OCI-LY3 (cell line): ENCODE data around the gene RTBDN.

Source experiments
- H2AFZ ChIP-seq: fragments of 200-600, 300-600 bp; shearing (Covaris generic); 2 replicates; pipeline ENCODE4 v1.6.0; 2014; ENCODE audit warnings: antibody characterized with exemption, low read depth, low read length
- H3K27ac ChIP-seq: fragments of 200-600, 300-600 bp; sonication (generic); 2 replicates; pipeline ENCODE4 v1.5.1; 2014; ENCODE audit warnings: mild to moderate bottlenecking, low read length, moderate library complexity, mixed read lengths
- H3K27me3 ChIP-seq: fragments of 200-600, 300-600 bp; sonication (generic); 2 replicates; pipeline ENCODE4 v1.6.1; 2014; ENCODE audit warnings: low read depth, low read length, mixed read lengths
- H3K36me3 ChIP-seq: fragments of 200-600, 300-600 bp; sonication (generic); replicated peaks from 2 replicates; pipeline ENCODE3; 2014; ENCODE audit warnings: low read depth, low read length, mixed read lengths
- H3K4me1 ChIP-seq: fragments of 300-600, 200-600 bp; sonication (generic); 2 replicates; pipeline ENCODE4 v1.6.1; 2014; ENCODE audit warnings: low read length, mixed read lengths
- H3K4me2 ChIP-seq: fragments of 200-600, 300-600 bp; sonication (generic); 2 replicates; pipeline ENCODE4 v1.6.1; 2014; ENCODE audit warnings: low read length, mixed read lengths
- H3K4me3 ChIP-seq: fragments of 300-600, 200-600 bp; sonication (generic); 2 replicates; pipeline ENCODE4 v1.5.1; 2014; ENCODE audit warnings: antibody characterized with exemption, mild to moderate bottlenecking, low read length, moderate library complexity
- H3K79me2 ChIP-seq: fragments of 300-600, 200-600 bp; shearing (Covaris generic); 2 replicates; pipeline ENCODE4 v1.6.1; 2014; ENCODE audit warnings: mild to moderate bottlenecking, low read length, mixed read lengths
- H3K9ac ChIP-seq: fragments of 300-600, 200-600 bp; shearing (Covaris generic); 2 replicates; pipeline ENCODE4 v1.6.0; 2014; ENCODE audit warnings: mild to moderate bottlenecking, low read length, moderate library complexity
- H3K9me3 ChIP-seq: fragments of 200-600, 300-600 bp; shearing (Covaris generic); 2 replicates; pipeline ENCODE4 v1.6.1; 2014; ENCODE audit warnings: low read length, mixed read lengths; ENCODE audit not compliant: insufficient read depth
- H4K20me1 ChIP-seq: fragments of 200-600, 300-600 bp; sonication (generic); 2 replicates; pipeline ENCODE4 v1.6.1; 2016; ENCODE audit warnings: low read length, mixed read lengths; ENCODE audit not compliant: insufficient read depth
- EZH2phosphoT487 ChIP-seq: fragments of 200-600 bp; shearing (Covaris generic); IDR thresholded peaks from 2 replicates; pipeline ENCODE4 v1.6.1; 2018; ENCODE audit warnings: antibody characterized with exemption, mixed run types, low read depth
- TF ChIP-seq, protein P1 (sequence below): fragments of 200-600, 300-600 bp; sonication (generic); IDR thresholded peaks from 2 replicates; pipeline ENCODE4 v1.5.1; 2014; ENCODE audit warnings: antibody characterized with exemption, low read length, low read depth

The RTBDN gene

DNA sequence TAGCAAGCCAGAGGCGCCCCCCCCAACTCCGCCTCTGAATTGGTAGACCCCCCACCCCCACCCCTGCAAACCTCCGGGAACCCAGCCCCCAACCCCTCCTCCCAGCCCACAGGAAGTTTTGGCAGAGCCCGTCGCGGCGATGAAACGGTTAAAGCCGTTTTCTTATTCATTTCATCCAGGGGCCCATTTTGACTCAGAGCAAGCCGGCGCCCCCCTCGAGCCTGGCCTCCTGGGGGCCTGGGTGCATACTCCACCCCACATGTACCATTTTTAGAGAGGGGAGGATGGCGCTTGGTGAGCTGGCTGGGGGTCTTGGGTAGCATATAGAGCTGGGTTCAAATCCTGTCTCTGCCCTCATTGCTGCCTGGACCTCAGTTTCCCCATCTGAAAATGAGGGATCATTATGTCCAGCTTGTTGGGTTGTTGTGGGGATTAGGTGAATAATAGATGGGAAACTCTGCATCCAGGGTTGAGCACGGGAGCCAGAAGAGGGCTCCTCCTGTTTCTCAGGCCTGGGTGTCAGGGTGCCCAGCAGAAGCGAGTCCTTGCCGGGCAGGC is 51.0 kb downstream of the RTBDN start:
- no peaks in the 10 kb centered on the region for H3K27me3 ChIP-seq
- H3K27ac ChIP-seq: peak overlapping the region; percentile 93
- H3K4me2 ChIP-seq: peak overlapping the region; percentile 99
- H3K4me1 ChIP-seq: peaks cover 81% of the 10 kb centered on the region
- no peak overlapping the region for H2AFZ ChIP-seq
- H3K9me3 ChIP-seq: no peaks in the 10 kb centered on the region
- TF ChIP-seq, protein P1, sequence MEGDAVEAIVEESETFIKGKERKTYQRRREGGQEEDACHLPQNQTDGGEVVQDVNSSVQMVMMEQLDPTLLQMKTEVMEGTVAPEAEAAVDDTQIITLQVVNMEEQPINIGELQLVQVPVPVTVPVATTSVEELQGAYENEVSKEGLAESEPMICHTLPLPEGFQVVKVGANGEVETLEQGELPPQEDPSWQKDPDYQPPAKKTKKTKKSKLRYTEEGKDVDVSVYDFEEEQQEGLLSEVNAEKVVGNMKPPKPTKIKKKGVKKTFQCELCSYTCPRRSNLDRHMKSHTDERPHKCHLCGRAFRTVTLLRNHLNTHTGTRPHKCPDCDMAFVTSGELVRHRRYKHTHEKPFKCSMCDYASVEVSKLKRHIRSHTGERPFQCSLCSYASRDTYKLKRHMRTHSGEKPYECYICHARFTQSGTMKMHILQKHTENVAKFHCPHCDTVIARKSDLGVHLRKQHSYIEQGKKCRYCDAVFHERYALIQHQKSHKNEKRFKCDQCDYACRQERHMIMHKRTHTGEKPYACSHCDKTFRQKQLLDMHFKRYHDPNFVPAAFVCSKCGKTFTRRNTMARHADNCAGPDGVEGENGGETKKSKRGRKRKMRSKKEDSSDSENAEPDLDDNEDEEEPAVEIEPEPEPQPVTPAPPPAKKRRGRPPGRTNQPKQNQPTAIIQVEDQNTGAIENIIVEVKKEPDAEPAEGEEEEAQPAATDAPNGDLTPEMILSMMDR: no peak
- TF ChIP-seq EZH2phosphoT487: no peak
- peaks cover 11% of the 10 kb centered on the region; the same call in 1 of the 2 replicates for H3K79me2 ChIP-seq
- no peaks in the 10 kb centered on the region for H4K20me1 ChIP-seq
- H3K4me3 ChIP-seq: peak overlapping the region; percentile 79
- H3K36me3 ChIP-seq: no peaks in the 10 kb centered on the region
- peak overlapping the region; percentile 85 for H3K9ac ChIP-seq

GRCh38 chr19:12782424-12783290 is 51.7 kb downstream of the RTBDN start:
- Histone ChIP-seq H3K4me2 (peak overlapping the region; percentile 99), H3K27ac (peak overlapping the region; percentile 93), H3K36me3 (no peaks in the 10 kb centered on the region), H3K79me2 (peaks cover 14% of the 10 kb centered on the region; the same call in 1 of the 2 replicates), H2AFZ (peak overlapping the region; percentile 43; the same call in 1 of the 2 replicates), H3K4me3 (peak overlapping the region; percentile 79), H4K20me1 (no peaks in the 10 kb centered on the region), H3K9ac (peak overlapping the region; percentile 85), H3K9me3 (no peaks in the 10 kb centered on the region), H3K27me3 (no peaks in the 10 kb centered on the region), H3K4me1 (peaks cover 74% of the 10 kb centered on the region)
- TF ChIP-seq, protein P1: peak; percentile 32
- TF ChIP-seq EZH2phosphoT487: no peak

DNA sequence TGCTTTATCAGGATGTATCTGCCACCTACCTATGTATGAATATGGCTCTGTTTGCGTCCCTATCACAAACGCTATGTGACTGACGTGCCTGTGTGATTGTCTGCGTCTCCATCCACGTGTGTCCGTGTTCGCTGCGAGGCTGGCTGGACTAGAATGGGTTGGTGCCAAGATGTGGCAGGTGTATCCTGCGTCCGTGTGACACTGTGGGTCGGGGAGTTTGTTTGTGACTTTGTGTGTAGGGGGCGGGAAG is 52.3 kb downstream of the RTBDN start:
- Histone ChIP-seq H3K4me1 (peaks cover 72% of the 10 kb centered on the region), H3K27ac (peak overlapping the region; percentile 93), H3K4me3 (peak overlapping the region; percentile 79), H3K27me3 (no peaks in the 10 kb centered on the region), H3K9ac (peak overlapping the region; percentile 85), H4K20me1 (no peaks in the 10 kb centered on the region), H3K36me3 (no peaks in the 10 kb centered on the region), H2AFZ (peak overlapping the region; percentile 43; the same call in 1 of the 2 replicates), H3K79me2 (peaks cover 14% of the 10 kb centered on the region; the same call in 1 of the 2 replicates), H3K4me2 (peak overlapping the region; percentile 99), H3K9me3 (no peaks in the 10 kb centered on the region)
- TF ChIP-seq, protein P1: no peak
- TF ChIP-seq EZH2phosphoT487: no peak

DNA sequence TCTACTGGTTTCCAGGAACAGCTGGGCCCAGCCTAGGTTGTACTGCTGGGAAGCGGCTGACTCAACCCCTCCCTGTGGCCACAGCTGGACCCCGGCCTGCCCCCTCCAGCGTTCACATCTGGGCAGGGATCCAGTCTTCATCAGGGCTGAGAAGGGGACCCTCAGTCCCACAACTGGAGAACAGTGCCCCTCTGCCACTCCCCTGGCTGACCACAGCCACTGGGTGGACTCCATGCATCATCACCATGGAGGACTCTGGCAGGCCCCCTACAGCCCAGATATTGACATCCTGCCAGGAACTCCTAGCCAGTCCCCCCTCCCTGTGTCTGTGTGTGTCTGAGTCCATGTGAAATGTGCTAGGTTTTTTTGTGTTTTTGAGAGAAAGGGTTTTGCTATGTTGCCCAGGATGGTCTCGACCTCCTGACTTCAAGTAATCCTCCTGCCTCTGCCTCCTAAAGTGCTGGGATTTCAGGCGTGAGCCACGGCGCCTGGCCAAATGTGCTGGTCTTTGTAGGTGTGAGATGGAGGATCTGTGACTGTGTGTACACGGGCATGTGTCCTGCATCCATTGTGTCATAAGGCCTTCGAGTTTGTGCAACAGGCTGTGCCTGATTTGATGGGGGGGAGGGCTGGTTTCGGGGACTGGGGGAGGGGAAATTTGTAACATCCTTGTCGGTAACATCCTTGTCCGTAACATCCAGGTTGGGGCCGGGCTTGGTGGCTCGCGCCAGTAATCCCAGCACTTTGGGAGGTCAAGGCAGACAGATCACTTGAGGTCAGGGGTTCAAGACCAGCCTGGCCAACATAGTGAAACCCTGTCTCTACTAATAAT is 55.0 kb downstream of the RTBDN start:
- peak overlapping the region; percentile 88 for H3K4me2 ChIP-seq
- peak overlapping the region; percentile 82 for H3K4me3 ChIP-seq
- H3K27ac ChIP-seq: peak overlapping the region; percentile 83

More for the DNA sequence above, 55.0 kb downstream of the RTBDN start:
- Histone ChIP-seq H2AFZ (no peak overlapping the region), H3K9ac (peak overlapping the region; percentile 83), H3K4me1 (peaks cover 49% of the 10 kb centered on the region), H3K79me2 (peaks cover 14% of the 10 kb centered on the region; the same call in 1 of the 2 replicates), H3K27me3 (no peaks in the 10 kb centered on the region), H4K20me1 (no peaks in the 10 kb centered on the region), H3K36me3 (peaks cover 2% of the 10 kb centered on the region), H3K9me3 (no peaks in the 10 kb centered on the region)
- TF ChIP-seq, protein P1: peak; percentile 41
- no peak for TF ChIP-seq EZH2phosphoT487
